ENCODE measurements around the gene SEMA3B.

GRCh38 chr3:50264964-50265485 lies 3.9 kb upstream of the SEMA3B start:
- TF ChIP-seq CTCF (IDR thresholded peaks at IDR 0.05) (no peak), POLR2AphosphoS5 (IDR thresholded peaks at IDR 0.05) (no peak), POLR2A (IDR thresholded peaks at IDR 0.05) (no peak)

Measured in breast epithelium (tissue), 3 donors.